ENCODE data around the gene CHCHD6.
A peak's percentile ranks its signal among the peaks of the same experiment; 100 is the strongest.

CHCHD6 gene

GRCh38 chr3:126917232-126917804 is 213.3 kb downstream of the CHCHD6 start:
- FAIRE-seq (no peak), DNase-seq (ENCODE audit: low spot score) (no peak)

DNA sequence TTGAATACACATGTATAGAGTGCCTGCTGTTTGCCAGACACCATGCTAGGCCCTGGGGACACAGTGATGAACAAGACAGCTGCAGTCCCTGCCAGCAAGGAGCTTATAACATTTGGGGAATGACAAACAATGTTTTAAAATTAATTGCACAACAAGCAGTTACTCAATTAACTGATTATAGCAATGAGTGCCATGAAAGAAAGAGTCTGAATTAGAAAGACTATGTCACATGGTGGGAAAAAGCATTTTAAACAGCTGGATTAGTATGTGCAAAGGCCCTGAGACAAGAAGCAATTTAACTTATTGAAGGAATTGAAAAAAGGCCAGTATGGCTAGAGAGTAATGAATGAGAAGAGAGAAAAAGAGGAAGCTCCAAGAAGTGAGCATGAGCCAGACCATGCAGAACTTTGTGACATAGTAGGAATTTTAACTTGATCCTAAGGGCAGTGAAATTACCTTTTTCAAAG is 214.3 kb downstream of the CHCHD6 start:
- DNase-seq (ENCODE audit: low spot score): no peak
- no peak for FAIRE-seq

- no peak for DNase-seq (ENCODE audit: low spot score)
- FAIRE-seq: no peak
These were observed 217.2 kb downstream of the CHCHD6 start for GRCh38 chr3:126921085-126921824.

DNA sequence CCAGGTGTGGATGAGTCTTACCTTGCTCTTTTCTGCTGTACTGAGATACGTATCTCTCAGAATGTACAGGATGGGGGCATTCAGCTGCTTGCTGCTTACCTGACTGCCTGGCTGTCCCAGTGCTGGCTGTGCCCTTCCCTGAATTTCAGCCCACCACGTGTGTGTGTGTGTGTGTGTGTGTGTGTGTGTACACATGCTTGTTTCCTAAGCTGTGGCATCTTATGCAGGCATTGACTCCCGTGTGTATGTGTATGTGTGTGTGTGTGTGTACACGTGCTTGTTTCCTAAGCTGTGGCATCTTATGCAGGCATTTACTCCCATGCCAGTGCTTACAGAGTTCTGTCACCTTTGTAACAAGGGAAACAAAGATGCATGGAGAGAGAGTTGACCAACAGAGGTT is 218.4 kb downstream of the CHCHD6 start:
- no peak for DNase-seq (ENCODE audit: low spot score)
- no peak for FAIRE-seq

DNA sequence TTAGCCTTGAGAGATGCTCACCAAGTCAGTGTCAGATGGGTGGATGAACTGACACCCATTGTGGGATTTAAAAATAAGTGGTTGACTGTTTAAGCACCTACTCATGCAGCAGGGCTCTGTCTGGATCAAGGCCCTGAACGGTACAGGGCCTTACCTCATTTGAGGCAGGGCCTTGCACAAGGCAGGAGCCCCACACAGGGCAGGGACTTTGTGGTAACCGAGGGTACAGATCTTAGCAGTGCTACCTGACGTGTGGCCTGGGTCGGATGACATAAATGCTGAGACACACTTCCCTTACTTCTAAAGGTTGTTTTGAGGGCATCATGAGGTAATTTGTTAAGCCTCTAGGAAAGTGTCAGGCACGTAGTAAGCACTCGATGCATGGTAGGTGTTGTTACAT is 219.4 kb downstream of the CHCHD6 start:
- no peak for FAIRE-seq
- DNase-seq (ENCODE audit: low spot score): no peak

DNA sequence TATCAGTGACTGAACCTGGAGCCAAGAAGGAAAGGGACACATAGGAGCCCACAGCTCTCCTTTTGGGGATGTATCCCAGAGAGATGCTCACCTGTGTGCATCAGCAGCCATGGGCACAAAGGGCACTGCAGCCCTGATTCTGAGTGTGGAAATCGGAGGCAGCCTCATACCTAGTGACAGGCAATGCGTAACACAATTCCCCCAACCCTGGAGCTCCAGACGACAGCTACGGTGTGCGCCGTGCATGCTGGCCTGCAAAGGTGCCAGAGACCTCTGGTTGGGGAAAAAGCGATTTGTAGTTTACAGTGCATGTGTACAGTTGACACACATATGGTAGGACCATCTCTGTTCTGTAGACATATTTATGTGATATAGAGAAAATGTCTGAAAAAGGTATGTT is 219.9 kb downstream of the CHCHD6 start:
- DNase-seq (ENCODE audit: low spot score) (no peak), FAIRE-seq (no peak)

DNA sequence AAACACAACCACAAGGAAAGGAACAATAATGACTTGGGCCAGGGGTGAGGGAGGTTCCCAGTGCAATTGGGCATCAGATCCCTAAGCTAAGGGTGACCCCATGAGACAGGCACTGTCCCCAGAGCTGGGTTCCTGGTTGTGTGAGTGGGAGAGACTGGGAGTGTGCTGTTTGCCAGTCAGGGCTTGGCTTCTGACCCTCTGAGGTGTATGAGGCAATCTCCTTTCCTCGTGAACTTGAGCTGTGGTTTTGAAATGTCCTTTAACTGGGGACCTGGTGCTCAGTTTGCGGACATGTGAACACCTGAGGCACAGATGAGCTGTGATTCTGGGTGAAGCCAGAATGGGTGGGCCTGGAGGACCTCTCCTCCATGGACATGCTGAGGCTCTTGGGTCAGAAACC is 220.4 kb downstream of the CHCHD6 start:
- DNase-seq (ENCODE audit: low spot score): no peak
- no peak for FAIRE-seq

- FAIRE-seq: no peak
- no peak for DNase-seq (ENCODE audit: low spot score)
These were observed 221.6 kb downstream of the CHCHD6 start for GRCh38 chr3:126925411-126926171.

DNA sequence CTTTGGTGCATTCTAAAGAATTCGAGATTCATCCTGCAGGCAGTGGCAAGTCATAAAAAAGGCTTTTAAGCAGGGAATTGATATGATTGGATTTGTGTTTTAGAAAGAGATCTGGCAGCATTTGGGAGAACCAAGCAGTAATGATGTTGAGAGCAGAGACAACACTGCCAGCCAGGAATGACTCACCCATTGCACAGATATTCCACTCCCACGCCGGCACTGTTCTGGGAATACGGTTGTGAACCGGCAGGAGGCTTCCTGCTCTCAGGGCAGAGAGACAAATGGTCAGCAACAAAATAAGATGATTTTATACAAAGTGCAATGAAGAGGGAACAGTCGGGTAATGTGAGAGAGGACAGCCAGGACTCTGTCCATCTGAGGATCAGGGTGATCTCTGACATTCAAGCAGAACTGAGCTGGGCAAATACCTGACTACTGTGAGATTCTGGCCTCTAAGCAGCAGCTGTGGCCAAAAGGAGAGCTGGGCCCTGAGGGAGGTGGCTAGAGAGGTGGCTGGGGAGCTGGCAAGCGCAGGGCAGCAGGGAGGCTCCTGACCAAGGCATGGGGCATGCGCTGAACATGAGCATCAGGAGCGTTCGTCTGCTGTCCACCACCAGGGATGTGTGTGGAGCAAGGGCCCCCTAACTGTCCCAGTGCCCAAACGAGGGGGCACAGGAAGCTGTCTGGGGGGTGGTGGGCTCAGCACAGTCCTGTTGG is 222.8 kb downstream of the CHCHD6 start:
- DNase-seq (ENCODE audit: low spot score) (peak; percentile 49), FAIRE-seq (peak; percentile 88)

DNA sequence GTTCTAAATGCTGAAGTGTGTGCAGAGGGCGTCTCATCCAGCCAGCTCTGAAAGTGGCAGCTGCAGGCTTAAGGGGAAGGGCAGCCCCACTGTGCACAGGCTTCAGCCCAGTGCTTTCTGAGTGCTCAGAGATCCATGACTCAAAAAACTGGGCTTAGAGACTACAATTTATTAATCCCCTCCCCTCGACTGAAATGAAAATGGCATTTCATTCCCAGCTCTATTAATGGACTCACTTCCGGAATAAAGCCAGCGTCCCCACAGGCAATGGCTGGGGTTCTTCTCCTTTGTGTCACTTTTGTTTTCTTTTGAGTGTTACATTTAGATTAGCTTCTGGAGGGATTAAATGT is 223.3 kb downstream of the CHCHD6 start:
- FAIRE-seq (no peak), DNase-seq (ENCODE audit: low spot score) (no peak)

- DNase-seq (ENCODE audit: low spot score) (no peak), FAIRE-seq (no peak)
These were observed 223.8 kb downstream of the CHCHD6 start for GRCh38 chr3:126927846-126928245.

DNA sequence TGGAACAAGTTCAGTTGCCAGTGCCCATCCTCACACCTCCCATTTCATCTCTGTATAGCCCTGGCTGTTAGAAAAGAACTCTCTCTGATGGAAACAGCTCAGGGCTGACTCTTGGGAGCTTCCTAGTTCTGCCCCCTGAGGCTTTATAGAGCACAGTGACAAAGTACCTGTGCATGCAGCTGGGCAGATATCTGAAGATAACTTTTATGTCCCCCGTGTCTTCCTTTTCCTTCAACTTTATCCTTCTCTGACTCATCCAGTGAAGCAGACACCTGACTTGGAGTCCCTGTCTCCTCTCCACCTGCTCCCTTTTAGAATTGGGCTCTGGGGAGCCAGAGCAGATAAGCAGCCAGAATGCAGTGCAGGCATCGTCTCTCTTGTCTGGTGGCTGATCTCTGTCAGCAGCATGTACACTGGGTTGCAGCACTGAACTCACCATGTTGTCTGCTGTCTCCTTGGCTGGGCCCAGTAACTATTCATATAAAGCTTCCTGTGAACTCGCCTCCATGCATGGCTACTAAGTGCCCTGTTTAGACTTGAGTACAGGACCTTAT is 225.0 kb downstream of the CHCHD6 start:
- no peak for FAIRE-seq

GRCh38 chr3:126930936-126931600 is 227.0 kb downstream of the CHCHD6 start:
- FAIRE-seq: no peak
- DNase-seq (ENCODE audit: low spot score): no peak

More for the DNA sequence above, 225.0 kb downstream of the CHCHD6 start:
- DNase-seq (ENCODE audit: low spot score): no peak

DNA sequence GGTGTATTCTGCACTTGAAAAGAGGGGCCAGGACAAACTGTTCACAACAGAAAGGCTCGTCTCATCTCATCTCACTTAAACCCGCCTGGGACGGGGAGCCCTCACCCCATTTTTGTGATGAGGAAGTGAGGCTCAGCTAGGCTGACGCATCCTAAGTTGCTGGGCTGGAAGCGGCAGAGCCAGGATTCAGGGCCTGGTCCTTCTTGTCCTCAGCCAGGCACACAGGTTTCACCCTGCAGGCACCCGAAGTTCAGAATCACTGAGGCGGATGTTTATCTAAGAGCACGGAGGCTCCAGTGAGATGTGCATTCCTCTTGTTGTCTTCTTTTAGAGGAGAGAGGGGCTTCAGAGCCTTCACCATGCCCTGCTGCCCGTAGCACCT is 227.8 kb downstream of the CHCHD6 start:
- no peak for DNase-seq (ENCODE audit: low spot score)

DNA sequence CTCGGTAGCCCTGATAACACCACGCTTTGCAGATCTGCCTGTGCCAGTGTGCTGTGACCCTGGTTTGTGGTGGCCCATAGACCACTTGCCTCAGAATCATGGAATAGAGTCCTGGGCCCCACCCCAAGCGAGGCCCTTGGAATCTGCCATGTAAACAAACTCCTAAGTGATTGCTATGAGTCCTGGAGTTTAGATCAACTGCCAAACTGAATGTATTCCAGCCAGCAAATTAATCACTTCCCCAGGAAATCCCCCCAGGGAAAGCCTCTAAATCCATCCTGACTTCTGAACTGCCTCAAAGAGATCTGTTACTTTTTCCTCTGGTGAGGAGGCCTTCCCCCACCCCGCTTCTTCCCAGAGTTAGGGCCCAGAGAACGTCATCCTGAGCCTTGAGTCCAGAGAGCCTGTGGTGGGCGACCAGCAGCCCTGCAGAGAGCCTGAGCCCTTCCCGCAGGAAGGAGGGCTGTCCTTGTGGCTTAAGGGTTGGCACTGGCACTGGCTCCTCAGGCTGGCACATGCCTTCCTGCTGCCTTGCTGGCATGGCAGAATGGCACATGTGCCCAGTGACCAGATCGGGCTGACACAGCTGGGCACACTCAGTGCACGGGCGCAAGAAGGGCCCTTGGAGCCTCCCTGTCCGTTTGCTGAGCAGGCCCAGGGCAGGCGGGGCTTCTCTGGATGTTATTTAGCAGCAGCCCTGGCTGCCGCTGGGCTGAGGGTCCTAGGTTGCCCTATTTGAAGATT is 228.3 kb downstream of the CHCHD6 start:
- DNase-seq (ENCODE audit: low spot score): no peak
- FAIRE-seq: no peak

More for the DNA sequence above, 227.8 kb downstream of the CHCHD6 start:
- no peak for FAIRE-seq

DNA sequence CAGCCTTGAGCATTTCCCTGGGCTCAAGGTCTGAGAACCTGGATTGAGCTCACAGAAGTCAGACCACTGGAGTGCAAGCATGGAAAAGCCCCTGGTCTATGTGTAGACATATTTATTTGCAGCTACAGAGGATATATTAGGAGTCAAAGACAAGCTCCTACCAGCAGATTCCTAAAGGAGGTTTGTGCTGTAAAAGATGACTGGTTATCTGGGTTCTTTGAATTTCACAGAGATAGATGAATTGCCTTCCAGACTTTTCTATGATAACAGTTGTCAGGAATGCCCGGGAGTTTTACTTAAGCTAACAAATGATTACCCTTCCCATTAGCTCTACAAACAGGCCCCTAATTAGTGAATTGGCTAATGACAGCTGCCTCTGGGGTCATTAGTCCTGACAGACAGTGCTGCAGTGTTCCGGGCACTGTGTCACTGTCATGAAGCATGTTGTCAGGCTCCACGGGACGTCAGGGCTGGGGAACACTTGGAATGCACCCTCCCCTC is 230.0 kb downstream of the CHCHD6 start:
- DNase-seq (ENCODE audit: low spot score) (no peak), FAIRE-seq (no peak)

- DNase-seq (ENCODE audit: low spot score): no peak
- no peak for FAIRE-seq
These were observed 231.0 kb downstream of the CHCHD6 start for GRCh38 chr3:126934991-126935390.

DNA sequence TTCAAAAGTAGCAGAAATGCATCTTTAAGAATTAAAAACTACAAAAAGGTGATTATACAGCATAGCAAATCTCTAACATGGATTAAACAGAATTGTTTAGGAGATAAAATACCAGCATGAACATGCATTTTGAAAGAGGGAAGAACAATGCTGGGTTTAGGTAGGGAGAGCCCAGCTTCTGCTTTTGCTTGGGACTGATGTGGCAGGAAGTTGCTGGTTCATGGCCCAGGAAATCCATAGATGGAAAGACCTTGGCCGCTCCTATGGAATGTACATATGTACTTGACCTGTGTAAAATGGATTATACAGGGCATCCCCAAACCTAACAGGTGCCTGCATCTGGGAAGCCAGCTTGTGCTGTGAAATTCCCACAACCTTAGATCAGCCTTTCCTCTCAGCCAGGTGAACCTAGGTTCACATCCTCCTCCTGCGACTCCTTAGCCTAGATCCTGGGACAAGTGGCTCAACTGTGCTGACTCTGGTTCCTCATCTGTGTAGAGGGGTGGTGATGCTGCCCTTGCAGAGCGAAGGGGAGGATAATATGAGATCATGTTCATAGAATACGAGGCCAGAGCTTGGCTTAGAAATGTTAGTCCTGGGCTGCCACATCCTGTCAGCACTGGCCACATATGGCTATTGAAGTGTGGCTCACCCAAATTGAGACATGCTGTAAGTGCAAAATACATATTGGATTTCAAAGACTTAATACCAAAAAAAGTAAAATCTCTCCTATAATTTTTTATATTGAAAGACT is 231.9 kb downstream of the CHCHD6 start:
- FAIRE-seq: no peak

GRCh38 chr3:126936853-126937425 is 232.9 kb downstream of the CHCHD6 start:
- FAIRE-seq (no peak), DNase-seq (ENCODE audit: low spot score) (no peak)

More for the DNA sequence above, 231.9 kb downstream of the CHCHD6 start:
- no peak for DNase-seq (ENCODE audit: low spot score)
